Suprapubic skin (tissue), 4 donors: ENCODE data around the gene CD68.

ENCODE experiments used
- CTCF ChIP-seq, 2 donors: fragments of 200-600 bp in 1 of 2; fragments of 450-650 bp in 1 of 2; sonication (generic) in 1 of 2; IDR thresholded peaks; one replicate each; pipeline ENCODE4 v1.5.1; 2016 to 2019; ENCODE audit warnings: antibody characterized with exemption in 2 of 2, mild to moderate bottlenecking in 1 of 2, moderate library complexity in 1 of 2
- EP300 ChIP-seq: sonication (generic); formaldehyde crosslinking; IDR thresholded peaks from one replicate; pipeline ENCODE4 v1.6.1; 2017; ENCODE audit warnings: antibody characterized with exemption
- POLR2A ChIP-seq, 2 donors: fragments of 450-650 bp; IDR thresholded peaks; one replicate each; pipeline ENCODE4 v1.6.1; 2017; ENCODE audit warnings: antibody characterized with exemption in 2 of 2, mild to moderate bottlenecking in 2 of 2, moderate library complexity in 2 of 2
- POLR2AphosphoS5 ChIP-seq, 3 donors: sonication (generic); formaldehyde crosslinking; IDR thresholded peaks; one replicate each; pipeline ENCODE4 v1.6.1; 2017; ENCODE audit warnings: antibody characterized with exemption in 3 of 3

- TF ChIP-seq POLR2A (IDR thresholded peaks at IDR 0.05) (no peak), CTCF (IDR thresholded peaks at IDR 0.05) (no peak), EP300 (no peak), POLR2AphosphoS5 (IDR thresholded peaks at IDR 0.05) (no peak)
These were observed 39.2 kb downstream of the CD68 start for GRCh38 chr17:7618608-7619007.
